Heart right ventricle (tissue), 16 donors: ENCODE results near the gene GPR176. TPM values are rescaled to one million over a fixed set of nuclear protein-coding genes. Genes with fewer than 3 reads are reported as not detected.
"Not testable (repeated sequence)": the region's sequence is repeated elsewhere in the genome, so short reads cannot be mapped to it uniquely, and the experiment has no call there.

Source experiments
- ATAC-seq, 8 donors: fragments of 200-7000 bp; cut with Tn5 transposase; one replicate each; pipeline ENCODE4 v1.9.1; 2020; ENCODE audit warnings: mild to moderate bottlenecking in 8 of 8, moderate library complexity in 8 of 8, moderate number of reproducible peaks in 1 of 8
- DNase-seq, 2 donors: peaks; one replicate each; pipeline ENCODE4 v3.0.0-alpha.2; 2020
- H3K27ac ChIP-seq, 10 donors: fragments of 200-600 bp; sonication (generic) in 2 of 10; one replicate each; pipeline versions ENCODE4 v1.5.0 to v1.8.0; 2020 to 2022; ENCODE audit warnings: mild to moderate bottlenecking in 3 of 10
- H3K27me3 ChIP-seq, 7 donors: fragments of 200-600 bp; one replicate each; pipeline ENCODE4 v1.8.0; 2021 to 2022; ENCODE audit warnings: mild to moderate bottlenecking in 2 of 7
- H3K36me3 ChIP-seq, 9 donors: fragments of 200-600 bp; sonication (generic) in 1 of 9; one replicate each; pipeline versions ENCODE4 v1.5.0 to v1.8.0; 2020 to 2022; ENCODE audit warnings: mild to moderate bottlenecking in 2 of 9
- H3K4me1 ChIP-seq, 9 donors: fragments of 200-600 bp; sonication (generic) in 1 of 9; one replicate each; pipeline versions ENCODE4 v1.5.0 to v1.8.0; 2020 to 2022; ENCODE audit warnings: mild to moderate bottlenecking in 4 of 9
- H3K4me3 ChIP-seq, 10 donors: fragments of 200-600 bp; sonication (generic) in 2 of 10; one replicate each; pipeline versions ENCODE4 v1.5.0 to v1.8.0; 2020 to 2022; ENCODE audit warnings: mild to moderate bottlenecking in 7 of 10, moderate library complexity in 2 of 10
- H3K9me3 ChIP-seq, 11 donors: fragments of 200-600 bp in 10 of 11; sonication (generic) in 2 of 11; one replicate each; pipeline versions ENCODE4 v1.5.0 to v1.8.0; 2013 to 2022; ENCODE audit warnings: mild to moderate bottlenecking in 2 of 11, control low read depth in 1 of 11, moderate library complexity in 1 of 11
- WGBS, 2 donors: extraction: QIAGEN DNeasy Blood & Tissue Kit; methylation state at CpG; one replicate each; pipeline ENCODE4 v1.1.7; 2013; ENCODE audit warnings: inconsistent platforms in 1 of 2; 5-methylcytosine and 5-hydroxymethylcytosine counted together
- intact Hi-C, 10 donors: fragments of 100-400 bp; cut with DNase I; formaldehyde crosslinking; loops; one replicate each; pipeline versions ENCODE4 v1.11.1 to v1.14.2; 2022
- polyA plus RNA-seq, 2 donors: library from polyadenylated mRNA; stranded (reverse); fragments of 200-250 nt; gene quantifications; one replicate each; pipeline ENCODE4 v1.2.3, GENCODE V29; 2013
- total RNA-seq, 10 donors: library from RNA; stranded (reverse); fragmentation: NEBNext Ultra II Directional in 3 of 10; extraction: Animal tissue kit (Norgen Biotek cat#: 25700) in 3 of 10; gene quantifications; one replicate each; pipeline versions ENCODE4 v1.2.1 to v1.2.4, GENCODE V29; 2021 to 2023
- TF ChIP-seq, protein P1 (sequence below), 9 donors: fragments of 200-600 bp; sonication (generic) in 2 of 9; IDR thresholded peaks; one replicate each; pipeline versions ENCODE4 v1.5.0 to v1.8.0; 2021 to 2022; ENCODE audit warnings: antibody characterized with exemption in 9 of 9, mild to moderate bottlenecking in 5 of 9, moderate library complexity in 1 of 9
- donor health status: Arrhythmogenic right ventricular cardiomyopathy.
- donor health status: ischemic (EF 13 %, LVEDD 7.1; RV severe dilation, severe dysfunction).
- donor health status: healthy with polysubstance abuse.
- donor health status: DM: no; HTN: yes; CAD: no.
- donor health status: DM: no; HTN: no; CAD: no.
- donor health status: ischemic (EF 25% LVEDD 6.9; RV normal size, moderate dysfunction).
- donor health status: ischemic (EF 25% LVEDD 5.7; RV mildly dilated, moderate dysfunction).
- donor health status: healthy.
- donor health status: DM: yes; HTN: yes; CAD: no.
- donor health status: Ischemic cardiomyopathy.
- donor health status: ischemic (EF 35%, LVEDD 5.7; RV mildly dilated, moderate dysfunction).
- donor health status: nonischemic (EF 11% LVEDD 7.7; RV severe dilation, severe dysfunction).
- donor health status: DM: yes; HTN: yes; CAD: no.
- donor health status: PGD.
- donor health status: ischemic (EF 29% LVEDD 5.4; RV normal size, mild dysfunction).
- donor health status: nonischemic (EF 23%, LVEDD 6.1; RV moderate dilation, normal function).

Gene GPR176
- total and polyA plus RNA-seq, 12 donors: 0.87 to 3.1 (median 1.6) TPM

DNA sequence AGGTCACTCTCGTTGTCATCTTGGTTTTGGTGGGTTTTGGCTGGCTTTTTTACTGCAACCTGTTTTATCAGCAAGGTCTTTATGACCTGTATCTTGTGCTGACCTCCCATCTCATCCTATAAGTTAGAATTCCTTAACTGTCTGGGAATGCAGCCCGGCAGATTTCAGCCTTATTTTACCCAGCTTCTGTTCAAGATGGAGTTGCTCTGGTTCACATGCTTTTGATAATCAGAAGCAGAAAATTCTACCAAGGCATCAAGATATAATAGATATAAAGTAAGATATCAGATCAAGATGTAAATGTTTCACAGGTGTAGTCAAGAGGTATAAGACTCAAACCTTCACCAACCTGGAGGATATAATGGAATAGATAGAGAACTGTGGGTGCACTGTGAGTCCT lies 16.0 kb downstream of the GPR176 start:
- 85 to 89% methylated on average over 2 of the region's 2 CpGs for WGBS, 2 donors
- intact Hi-C loops: no loop called here
- H3K36me3 ChIP-seq: no peaks in the 10 kb centered on the region
- no peaks in the 10 kb centered on the region for H3K9me3 ChIP-seq
- no peak for DNase-seq
- ATAC-seq: no peak
- no peaks in the 10 kb centered on the region for H3K4me1 ChIP-seq
- H3K27me3 ChIP-seq: peaks cover 0 to 2% (median 0%) of the 10 kb centered on the region in 7 donors
- TF ChIP-seq, protein P1, sequence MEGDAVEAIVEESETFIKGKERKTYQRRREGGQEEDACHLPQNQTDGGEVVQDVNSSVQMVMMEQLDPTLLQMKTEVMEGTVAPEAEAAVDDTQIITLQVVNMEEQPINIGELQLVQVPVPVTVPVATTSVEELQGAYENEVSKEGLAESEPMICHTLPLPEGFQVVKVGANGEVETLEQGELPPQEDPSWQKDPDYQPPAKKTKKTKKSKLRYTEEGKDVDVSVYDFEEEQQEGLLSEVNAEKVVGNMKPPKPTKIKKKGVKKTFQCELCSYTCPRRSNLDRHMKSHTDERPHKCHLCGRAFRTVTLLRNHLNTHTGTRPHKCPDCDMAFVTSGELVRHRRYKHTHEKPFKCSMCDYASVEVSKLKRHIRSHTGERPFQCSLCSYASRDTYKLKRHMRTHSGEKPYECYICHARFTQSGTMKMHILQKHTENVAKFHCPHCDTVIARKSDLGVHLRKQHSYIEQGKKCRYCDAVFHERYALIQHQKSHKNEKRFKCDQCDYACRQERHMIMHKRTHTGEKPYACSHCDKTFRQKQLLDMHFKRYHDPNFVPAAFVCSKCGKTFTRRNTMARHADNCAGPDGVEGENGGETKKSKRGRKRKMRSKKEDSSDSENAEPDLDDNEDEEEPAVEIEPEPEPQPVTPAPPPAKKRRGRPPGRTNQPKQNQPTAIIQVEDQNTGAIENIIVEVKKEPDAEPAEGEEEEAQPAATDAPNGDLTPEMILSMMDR (IDR thresholded peaks at IDR 0.05): no peak
- no peak overlapping the region for H3K4me3 ChIP-seq
- no peak overlapping the region for H3K27ac ChIP-seq

- intact Hi-C loops: no loop called here
- DNase-seq (no peak), ATAC-seq (no peak)
- Histone ChIP-seq H3K9me3 (no peaks in the 10 kb centered on the region), H3K27me3 (peaks cover 0 to 6% (median 0%) of the 10 kb centered on the region in 7 donors), H3K4me1 (peaks cover 0 to 5% (median 0%) of the 10 kb centered on the region in 9 donors), H3K36me3 (no peaks in the 10 kb centered on the region), H3K4me3 (no peak overlapping the region), H3K27ac (no peak overlapping the region)
- 87 to 91% methylated on average over 3 of the region's 3 CpGs for WGBS, 2 donors
- TF ChIP-seq, protein P1 (IDR thresholded peaks at IDR 0.05): no peak
Observed at GRCh38 chr15:39898317-39898716, 21.7 kb downstream of the GPR176 start.

DNA sequence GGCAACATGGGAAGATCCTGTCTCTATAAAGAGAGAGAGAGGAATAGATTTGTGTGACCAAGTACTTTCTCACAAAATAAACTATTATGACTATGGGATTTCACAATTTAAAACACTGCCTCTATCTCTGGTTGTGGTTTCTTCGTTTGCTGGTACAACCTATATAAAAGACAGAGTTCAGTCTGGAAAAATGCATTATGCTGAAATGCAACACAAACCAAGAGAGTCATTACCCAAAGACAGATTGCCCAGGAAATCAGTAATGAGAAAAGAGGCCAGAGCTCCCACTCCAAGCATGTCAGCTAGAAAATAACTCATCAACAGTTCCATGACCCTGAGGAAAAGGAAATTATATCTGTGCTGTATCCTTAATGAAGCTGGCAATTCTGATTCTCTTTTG lies 23.2 kb downstream of the GPR176 start:
- ATAC-seq: no peak

DNA sequence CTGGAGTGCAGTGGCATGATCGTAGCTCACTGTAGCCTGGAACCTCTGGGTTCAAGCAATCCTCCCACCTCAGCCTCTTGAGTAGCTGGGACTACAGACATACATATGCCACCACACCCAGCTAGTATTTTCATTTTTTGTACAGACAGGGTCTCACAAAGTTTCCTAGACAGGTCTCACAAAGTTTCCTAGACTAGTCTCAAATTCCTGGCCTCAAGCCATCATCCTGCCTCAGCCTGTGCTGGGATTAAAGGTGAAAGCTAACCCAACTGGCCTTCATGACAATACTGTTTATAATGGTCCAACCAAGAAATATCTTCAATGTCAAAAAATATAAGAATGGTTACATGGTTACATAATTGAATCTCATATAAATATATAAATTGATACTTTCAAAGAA lies 24.0 kb downstream of the GPR176 start:
- no peak overlapping the region for H3K27ac ChIP-seq
- H3K4me1 ChIP-seq: peaks cover 0 to 5% (median 0%) of the 10 kb centered on the region in 9 donors
- H3K9me3 ChIP-seq: no peaks in the 10 kb centered on the region
- H3K27me3 ChIP-seq: peaks cover 0 to 6% (median 0%) of the 10 kb centered on the region in 7 donors
- H3K36me3 ChIP-seq: no peaks in the 10 kb centered on the region
- TF ChIP-seq, protein P1 (IDR thresholded peaks at IDR 0.05): no peak
- ATAC-seq: no peak
- DNase-seq: no peak
- H3K4me3 ChIP-seq: no peak overlapping the region
- intact Hi-C loops: no loop called here
- 96 to 98% methylated on average over 1 of the region's 1 CpG for WGBS, 2 donors

More for the DNA sequence above, 23.2 kb downstream of the GPR176 start:
- no peak overlapping the region for H3K4me3 ChIP-seq
- DNase-seq: no peak
- H3K4me1 ChIP-seq: peaks cover 0 to 5% (median 0%) of the 10 kb centered on the region in 9 donors
- TF ChIP-seq, protein P1 (IDR thresholded peaks at IDR 0.05): no peak
- intact Hi-C loops: no loop called here
- no peaks in the 10 kb centered on the region for H3K9me3 ChIP-seq
- WGBS, 2 donors: 75 to 87% methylated on average over 1 of the region's 1 CpG
- no peaks in the 10 kb centered on the region for H3K36me3 ChIP-seq
- no peak overlapping the region for H3K27ac ChIP-seq
- H3K27me3 ChIP-seq: peaks cover 0 to 6% (median 0%) of the 10 kb centered on the region in 7 donors

- H3K27me3 ChIP-seq, H3K27ac ChIP-seq, intact Hi-C loops, H3K9me3 ChIP-seq, ATAC-seq, H3K4me1 ChIP-seq, H3K4me3 ChIP-seq, DNase-seq, H3K36me3 ChIP-seq: not testable (repeated sequence)
- 57 to 63% methylated on average over 3 of the region's 4 CpGs for WGBS, 2 donors
Observed at GRCh38 chr15:39893051-39893450, 27.0 kb downstream of the GPR176 start.
